DND-41 (cell line): ENCODE data around the gene ROCK2.

ENCODE experiments used
- ATAC-seq: fragments of 200-7000 bp; cut with Tn5 transposase; 3 replicates; pipeline ENCODE4 v1.9.1; 2021; ENCODE audit warnings: low read depth; ENCODE audit not compliant: insufficient read depth
- DNase-seq: peaks from one replicate; pipeline ENCODE4 v3.0.0-alpha.2; 2020
- H2AFZ ChIP-seq: 2 replicates; pipeline ENCODE4 v1.6.0; 2012; ENCODE audit warnings: low read depth, low read length
- H3K27ac ChIP-seq: 2 replicates; pipeline ENCODE4 v1.5.1; 2012; ENCODE audit warnings: low read length, inconsistent platforms
- H3K27me3 ChIP-seq: fragments of 200-600 bp; sonication (generic); 2 replicates; pipeline ENCODE4 v1.6.0; 2012; ENCODE audit warnings: low read length, mild to moderate bottlenecking, inconsistent platforms; ENCODE audit not compliant: insufficient read depth, poor library complexity
- H3K36me3 ChIP-seq: 2 replicates; pipeline ENCODE4 v1.5.1; 2012; ENCODE audit warnings: low read length, inconsistent platforms; ENCODE audit not compliant: insufficient read depth
- H3K4me1 ChIP-seq: 2 replicates; pipeline ENCODE4 v1.5.1; 2012; ENCODE audit warnings: mild to moderate bottlenecking, low read length; ENCODE audit not compliant: insufficient read depth
- H3K4me2 ChIP-seq: 2 replicates; pipeline ENCODE4 v1.6.0; 2012; ENCODE audit warnings: mild to moderate bottlenecking, moderate library complexity, low read length, inconsistent platforms; ENCODE audit not compliant: insufficient read depth
- H3K4me3 ChIP-seq, 2 experiments: fragments of 200-600 bp in 1 of 2; shearing (Covaris generic) in 1 of 2; 2 replicates each; pipeline ENCODE4 v1.5.1; 2012 to 2016; ENCODE audit warnings: inconsistent platforms in 2 of 2, low read length in 2 of 2, mild to moderate bottlenecking in 2 of 2, low read depth in 1 of 2, moderate library complexity in 1 of 2
- H3K79me2 ChIP-seq: 2 replicates; pipeline ENCODE4 v1.6.0; 2012; ENCODE audit warnings: low read length, inconsistent platforms; ENCODE audit not compliant: insufficient read depth
- H3K9ac ChIP-seq: 2 replicates; pipeline ENCODE4 v1.6.0; 2012; ENCODE audit warnings: low read depth, mild to moderate bottlenecking, inconsistent platforms, low read length, moderate library complexity
- H3K9me3 ChIP-seq: 2 replicates; pipeline ENCODE4 v1.5.1; 2012; ENCODE audit warnings: low read length, moderate library complexity, mild to moderate bottlenecking, inconsistent platforms; ENCODE audit not compliant: insufficient read depth, severe bottlenecking
- H4K20me1 ChIP-seq: 2 replicates; pipeline ENCODE4 v1.6.0; 2012; ENCODE audit warnings: low read length; ENCODE audit not compliant: insufficient read depth
- EZH2 ChIP-seq: IDR thresholded peaks from 3 replicates; pipeline ENCODE4 v1.6.1; 2012; ENCODE audit warnings: borderline replicate concordance, low read depth, mild to moderate bottlenecking, moderate library complexity, low read length, inconsistent platforms; ENCODE audit not compliant: severe bottlenecking
- TF ChIP-seq, protein P1 (sequence below): IDR thresholded peaks from 2 replicates; pipeline ENCODE4 v1.5.1; 2012; ENCODE audit warnings: borderline replicate concordance, low read length, moderate library complexity, mild to moderate bottlenecking; ENCODE audit not compliant: poor library complexity, severe bottlenecking; ENCODE audit errors: extremely low read depth

ROCK2 gene

DNA sequence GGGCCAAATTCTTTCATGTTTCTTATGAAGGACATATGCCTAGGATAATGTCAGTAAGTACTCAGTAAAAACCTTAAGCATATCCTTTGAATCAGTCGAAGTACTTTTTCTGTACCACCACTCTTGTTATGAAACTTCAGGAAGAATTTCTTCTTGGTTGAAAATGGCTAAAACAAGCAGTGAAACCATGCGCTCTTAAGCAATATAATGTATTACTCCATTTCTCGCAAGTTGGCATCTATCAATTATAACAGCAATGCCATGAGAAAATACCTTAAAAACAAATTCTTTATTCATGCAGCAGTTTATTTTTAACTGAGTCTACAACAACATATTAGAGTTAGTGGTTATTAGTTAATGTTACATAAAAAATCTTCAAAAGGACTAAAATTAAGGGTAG lies 148.2 kb downstream of the ROCK2 start:
- Histone ChIP-seq H3K4me1 (no peaks in the 10 kb centered on the region), H3K4me2 (no peak overlapping the region), H4K20me1 (no peaks in the 10 kb centered on the region), H3K27me3 (no peaks in the 10 kb centered on the region), H2AFZ (no peak overlapping the region), H3K27ac (no peak overlapping the region), H3K9me3 (no peaks in the 10 kb centered on the region), H3K36me3 (peaks cover 81% of the 10 kb centered on the region), H3K4me3 (no peak overlapping the region), H3K9ac (no peak overlapping the region), H3K79me2 (no peaks in the 10 kb centered on the region)
- ATAC-seq (no peak), DNase-seq (no peak)
- TF ChIP-seq, protein P1, sequence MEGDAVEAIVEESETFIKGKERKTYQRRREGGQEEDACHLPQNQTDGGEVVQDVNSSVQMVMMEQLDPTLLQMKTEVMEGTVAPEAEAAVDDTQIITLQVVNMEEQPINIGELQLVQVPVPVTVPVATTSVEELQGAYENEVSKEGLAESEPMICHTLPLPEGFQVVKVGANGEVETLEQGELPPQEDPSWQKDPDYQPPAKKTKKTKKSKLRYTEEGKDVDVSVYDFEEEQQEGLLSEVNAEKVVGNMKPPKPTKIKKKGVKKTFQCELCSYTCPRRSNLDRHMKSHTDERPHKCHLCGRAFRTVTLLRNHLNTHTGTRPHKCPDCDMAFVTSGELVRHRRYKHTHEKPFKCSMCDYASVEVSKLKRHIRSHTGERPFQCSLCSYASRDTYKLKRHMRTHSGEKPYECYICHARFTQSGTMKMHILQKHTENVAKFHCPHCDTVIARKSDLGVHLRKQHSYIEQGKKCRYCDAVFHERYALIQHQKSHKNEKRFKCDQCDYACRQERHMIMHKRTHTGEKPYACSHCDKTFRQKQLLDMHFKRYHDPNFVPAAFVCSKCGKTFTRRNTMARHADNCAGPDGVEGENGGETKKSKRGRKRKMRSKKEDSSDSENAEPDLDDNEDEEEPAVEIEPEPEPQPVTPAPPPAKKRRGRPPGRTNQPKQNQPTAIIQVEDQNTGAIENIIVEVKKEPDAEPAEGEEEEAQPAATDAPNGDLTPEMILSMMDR = no peak
- no peak for TF ChIP-seq EZH2

DNA sequence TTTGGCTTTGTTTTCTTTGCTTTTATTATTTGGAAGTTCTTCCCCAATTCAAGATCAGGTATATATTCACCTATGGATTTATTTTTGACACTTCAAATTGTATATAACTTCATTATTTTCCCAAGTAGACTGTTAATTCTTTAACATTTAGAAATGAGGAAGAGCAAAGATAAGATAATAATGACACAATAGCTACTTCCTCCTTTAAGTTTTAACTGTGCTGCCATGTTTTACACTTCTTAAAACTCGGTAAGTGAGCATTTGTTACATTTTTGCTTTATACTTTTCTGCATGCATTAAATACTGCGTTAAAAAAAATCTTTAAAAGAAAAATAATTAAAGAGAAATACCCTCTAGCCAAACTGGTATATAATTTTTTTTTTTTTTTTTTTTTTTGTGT lies 156.7 kb downstream of the ROCK2 start:
- no peak overlapping the region for H3K27ac ChIP-seq
- H3K4me2 ChIP-seq = no peak overlapping the region
- H3K27me3 ChIP-seq = no peaks in the 10 kb centered on the region
- TF ChIP-seq, protein P1 = no peak
- TF ChIP-seq EZH2 = no peak
- no peak overlapping the region for H3K4me3 ChIP-seq
- peaks cover 58% of the 10 kb centered on the region for H3K36me3 ChIP-seq
- H3K4me1 ChIP-seq = no peaks in the 10 kb centered on the region
- H3K9me3 ChIP-seq = no peaks in the 10 kb centered on the region
- H4K20me1 ChIP-seq = no peaks in the 10 kb centered on the region
- no peak overlapping the region for H3K9ac ChIP-seq
- H3K79me2 ChIP-seq = no peaks in the 10 kb centered on the region
- no peak overlapping the region for H2AFZ ChIP-seq
- DNase-seq = no peak
- ATAC-seq = no peak

DNA sequence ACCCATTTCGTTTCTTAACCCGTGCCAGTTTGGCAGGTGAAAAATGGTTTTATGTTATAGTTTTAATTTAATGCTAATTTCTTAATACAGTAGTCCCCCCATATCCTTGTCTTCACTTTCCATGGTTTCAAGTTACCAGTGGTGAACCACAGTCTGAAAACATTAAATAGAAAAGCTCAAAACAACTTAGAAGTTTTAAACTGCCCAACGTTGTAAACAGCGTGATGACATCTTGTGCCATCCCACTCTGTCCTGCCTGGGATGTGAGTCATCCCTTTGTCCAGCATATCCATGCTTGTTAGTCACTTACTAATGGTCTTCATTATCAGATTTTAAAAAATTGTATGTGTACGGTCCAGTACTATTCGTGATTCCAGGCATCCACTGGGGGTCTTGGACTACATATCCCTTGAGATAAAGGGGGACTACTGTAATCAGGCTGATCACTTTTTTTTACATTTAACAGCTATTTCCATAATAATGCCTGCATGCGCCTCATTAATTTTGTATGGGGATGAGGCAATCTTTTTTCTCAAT lies 157.3 kb downstream of the ROCK2 start:
- H3K4me1 ChIP-seq = no peaks in the 10 kb centered on the region
- no peak for TF ChIP-seq EZH2
- TF ChIP-seq, protein P1 = no peak
- H3K79me2 ChIP-seq = no peaks in the 10 kb centered on the region
- H2AFZ ChIP-seq = no peak overlapping the region
- no peaks in the 10 kb centered on the region for H3K27me3 ChIP-seq
- ATAC-seq = no peak
- DNase-seq = no peak
- H3K36me3 ChIP-seq = peaks cover 52% of the 10 kb centered on the region
- H3K27ac ChIP-seq = no peak overlapping the region
- no peak overlapping the region for H3K4me2 ChIP-seq
- no peak overlapping the region for H3K9ac ChIP-seq
- no peaks in the 10 kb centered on the region for H4K20me1 ChIP-seq
- no peak overlapping the region for H3K4me3 ChIP-seq
- no peaks in the 10 kb centered on the region for H3K9me3 ChIP-seq

DNA sequence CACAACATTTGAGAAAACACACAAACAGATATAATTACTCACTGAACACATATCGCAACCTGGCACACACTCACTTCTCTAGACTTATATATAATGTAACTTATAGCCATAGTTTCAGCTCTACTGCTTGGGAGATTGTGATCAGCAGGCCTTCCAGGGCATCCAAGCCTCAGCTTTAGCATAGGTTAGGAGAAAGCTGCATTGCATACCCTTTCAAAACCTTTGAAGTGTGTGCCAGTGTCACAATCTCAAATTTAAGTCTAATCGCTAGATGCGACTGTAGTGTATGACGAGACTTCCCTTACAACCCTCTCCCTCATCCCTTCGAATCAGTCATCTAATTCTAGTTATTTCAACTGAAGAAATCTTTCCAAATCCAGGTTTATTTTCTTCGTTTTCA lies 158.3 kb downstream of the ROCK2 start:
- Histone ChIP-seq H4K20me1 (no peaks in the 10 kb centered on the region), H3K4me2 (no peak overlapping the region), H3K27ac (no peak overlapping the region), H3K36me3 (peaks cover 47% of the 10 kb centered on the region), H3K4me3 (no peak overlapping the region), H3K9me3 (no peaks in the 10 kb centered on the region), H3K27me3 (no peaks in the 10 kb centered on the region), H3K9ac (no peak overlapping the region), H3K4me1 (no peaks in the 10 kb centered on the region), H3K79me2 (no peaks in the 10 kb centered on the region), H2AFZ (no peak overlapping the region)
- TF ChIP-seq, protein P1 = no peak
- TF ChIP-seq EZH2 = no peak
- DNase-seq (no peak), ATAC-seq (no peak)
